Activated CD4-positive, alpha-beta T cell treated with anti-CD3 and anti-CD28 coated beads for 1 hour (primary cell): ENCODE results near the gene SEMA4C.
"Not testable (repeated sequence)": the region's sequence is repeated elsewhere in the genome, so short reads cannot be mapped to it uniquely, and the experiment has no call there.

Experiments
- DNase-seq: peaks from one replicate; pipeline ENCODE4 v3.0.0-alpha.2; 2020

The SEMA4C gene

GRCh38 chr2:96866149-96866548 lies 3.7 kb downstream of the SEMA4C start:
- no peak for DNase-seq

GRCh38 chr2:96865654-96866053 lies 4.2 kb downstream of the SEMA4C start:
- DNase-seq, result no peak

- DNase-seq, result no peak
These were observed 5.4 kb downstream of the SEMA4C start for GRCh38 chr2:96864343-96865091.

- DNase-seq, result no peak
These were observed 6.1 kb downstream of the SEMA4C start for GRCh38 chr2:96863575-96864342.

- DNase-seq, result not testable (repeated sequence)
These were observed 6.8 kb downstream of the SEMA4C start for GRCh38 chr2:96863056-96863455.

GRCh38 chr2:96861074-96861473 lies 8.8 kb downstream of the SEMA4C start:
- DNase-seq, result no peak

GRCh38 chr2:96860065-96861029 lies 9.5 kb downstream of the SEMA4C start:
- DNase-seq, result no peak

GRCh38 chr2:96859681-96860064 lies 10.2 kb downstream of the SEMA4C start:
- DNase-seq, result no peak

GRCh38 chr2:96859099-96859649 lies 10.7 kb downstream of the SEMA4C start:
- no peak for DNase-seq

GRCh38 chr2:96857667-96858372 lies 12.1 kb downstream of the SEMA4C start, which contains the start of gene ANKRD39:
ANKRD39 (minus strand) TSS chr2:96858016; CDS start chr2:96857987, 29 bp downstream.
- peak; percentile 96 for DNase-seq

- DNase-seq, result no peak
These were observed 12.9 kb downstream of the SEMA4C start for GRCh38 chr2:96856776-96857666.

GRCh38 chr2:96853321-96853720 lies 16.6 kb downstream of the SEMA4C start:
- DNase-seq, result no peak

GRCh38 chr2:96852667-96853066 lies 17.2 kb downstream of the SEMA4C start:
- DNase-seq, result no peak

- DNase-seq, result no peak
These were observed 21.6 kb downstream of the SEMA4C start for GRCh38 chr2:96848264-96848663.

GRCh38 chr2:96847586-96847985 lies 22.3 kb downstream of the SEMA4C start:
- DNase-seq, result no peak

- no peak for DNase-seq
These were observed 23.1 kb downstream of the SEMA4C start for GRCh38 chr2:96846825-96847224.

- no peak for DNase-seq
These were observed 25.5 kb downstream of the SEMA4C start for GRCh38 chr2:96844405-96844808.

GRCh38 chr2:96843538-96844268 lies 26.2 kb downstream of the SEMA4C start, which contains the start of gene ANKRD23:
ANKRD23 (minus strand) TSS chr2:96844021; CDS start chr2:96843992, 29 bp downstream.
- DNase-seq, result no peak

GRCh38 chr2:96842600-96842999 lies 27.3 kb downstream of the SEMA4C start:
- DNase-seq, result no peak
